ENCODE results near the gene HTR3D. TPM values are rescaled to one million over a fixed set of nuclear protein-coding genes. Genes with fewer than 3 reads are reported as not detected.
A peak's percentile ranks its signal among the peaks of the same experiment; 100 is the strongest.

HTR3D gene
- total and polyA plus RNA-seq, 2 of the 4 experiments (the other 2 are of a cell fraction), result not detected

- Histone ChIP-seq H3K36me3 (ENCODE audit: control insufficient read depth, insufficient read depth, low read length) (peaks cover 24% of the 10 kb centered on the region), H2BK120ac (ENCODE audit: low read depth, low read length) (peak overlapping the region; percentile 69), H2BK20ac (ENCODE audit: low read depth, low read length) (peak overlapping the region; percentile 27), H3K27ac (ENCODE audit: insufficient read depth, low read length) (peak overlapping the region; percentile 9; the same call in 1 of the 2 replicates), H3K4me1 (ENCODE audit: control insufficient read depth, insufficient read depth, low read length) (peaks cover 16% of the 10 kb centered on the region), H3K4ac (ENCODE audit: low read depth, low read length) (peak overlapping the region; percentile 34), H3K9ac (ENCODE audit: low read depth, low read length) (no peak overlapping the region), H2AK9ac (replicated peaks; ENCODE audit: low read depth, low read length, poor library complexity) (peak overlapping the region; percentile 73), H4K91ac (ENCODE audit: insufficient read depth, low read depth, low read length) (no peak overlapping the region), H3K56ac (ENCODE audit: extremely low read depth, insufficient read depth, low read length) (no peak overlapping the region), H2AFZ (replicated peaks; ENCODE audit: low read length, poor library complexity) (no peak overlapping the region), H3K4me3 (ENCODE audit: insufficient read depth, low read depth, low read length) (no peak overlapping the region), H3K14ac (replicated peaks; ENCODE audit: low read depth, low read length) (peak overlapping the region; percentile 11), H4K8ac (ENCODE audit: low read depth in 2 of 2, low read length in 2 of 2) (peak overlapping the region in 1 of 2 experiments; percentile 9; a peak in 1 of 4 replicates), H2AK5ac (ENCODE audit: low read depth, low read length) (0 out of 2 replicates have a peak overlapping the region, but pooled peaks have one; percentile 15), H2BK5ac (ENCODE audit: low read depth, low read length, poor library complexity, severe bottlenecking) (no peak overlapping the region), H3K4me2 (ENCODE audit: low read depth, low read length) (no peak overlapping the region), H4K5ac (ENCODE audit: low read depth, low read length) (peak overlapping the region; percentile 39), H3K9me3 (ENCODE audit: control insufficient read depth, insufficient read depth, low read length) (no peaks in the 10 kb centered on the region), H3K23ac (ENCODE audit: low read depth, low read length) (peak overlapping the region; percentile 16; the same call in 1 of the 2 replicates), H3K79me1 (ENCODE audit: low read depth in 1 of 2, low read length in 2 of 2) (peaks cover 0 to 9% of the 10 kb centered on the region in 2 experiments; a peak in 2 of 4 replicates), H3K27me3 (ENCODE audit: control insufficient read depth, insufficient read depth, low read length) (no peaks in the 10 kb centered on the region), H3K18ac (ENCODE audit: low read depth, low read length) (no peak overlapping the region; the same call in 1 of the 2 replicates), H3K9me1 (ENCODE audit: insufficient read depth, low read length) (peaks cover 16% of the 10 kb centered on the region), H4K20me1 (ENCODE audit: insufficient read depth, low read length) (peaks cover 8% of the 10 kb centered on the region; the same call in 1 of the 2 replicates), H2BK15ac (ENCODE audit: low read depth, low read length) (peak overlapping the region; percentile 65; the same call in 1 of the 3 replicates)
- ChIA-PET CTCF (no interaction called here), POLR2A (ENCODE audit: unreplicated experiment) (no interaction called here)
- TF ChIP-seq, protein P1, sequence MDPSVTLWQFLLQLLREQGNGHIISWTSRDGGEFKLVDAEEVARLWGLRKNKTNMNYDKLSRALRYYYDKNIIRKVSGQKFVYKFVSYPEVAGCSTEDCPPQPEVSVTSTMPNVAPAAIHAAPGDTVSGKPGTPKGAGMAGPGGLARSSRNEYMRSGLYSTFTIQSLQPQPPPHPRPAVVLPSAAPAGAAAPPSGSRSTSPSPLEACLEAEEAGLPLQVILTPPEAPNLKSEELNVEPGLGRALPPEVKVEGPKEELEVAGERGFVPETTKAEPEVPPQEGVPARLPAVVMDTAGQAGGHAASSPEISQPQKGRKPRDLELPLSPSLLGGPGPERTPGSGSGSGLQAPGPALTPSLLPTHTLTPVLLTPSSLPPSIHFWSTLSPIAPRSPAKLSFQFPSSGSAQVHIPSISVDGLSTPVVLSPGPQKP (IDR thresholded peaks at IDR 0.05; ENCODE audit: borderline replicate concordance, low read depth, low read length), result no peak
- TF ChIP-seq RFX5 (IDR thresholded peaks at IDR 0.05; ENCODE audit: low read depth, low read length) (no peak), CHD1 (IDR thresholded peaks at IDR 0.05; ENCODE audit: low read depth, low read length) (no peak), SMC3 (IDR thresholded peaks at IDR 0.05; ENCODE audit: low read depth, low read length) (no peak), RAD21 (IDR thresholded peaks at IDR 0.05; ENCODE audit: low read length) (no peak), MAZ (IDR thresholded peaks at IDR 0.05; ENCODE audit: borderline replicate concordance, low read depth, low read length) (no peak), CEBPB (IDR thresholded peaks at IDR 0.05; ENCODE audit: low read depth, low read length) (no peak)
- TF ChIP-seq, protein P2, sequence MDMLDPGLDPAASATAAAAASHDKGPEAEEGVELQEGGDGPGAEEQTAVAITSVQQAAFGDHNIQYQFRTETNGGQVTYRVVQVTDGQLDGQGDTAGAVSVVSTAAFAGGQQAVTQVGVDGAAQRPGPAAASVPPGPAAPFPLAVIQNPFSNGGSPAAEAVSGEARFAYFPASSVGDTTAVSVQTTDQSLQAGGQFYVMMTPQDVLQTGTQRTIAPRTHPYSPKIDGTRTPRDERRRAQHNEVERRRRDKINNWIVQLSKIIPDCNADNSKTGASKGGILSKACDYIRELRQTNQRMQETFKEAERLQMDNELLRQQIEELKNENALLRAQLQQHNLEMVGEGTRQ (IDR thresholded peaks at IDR 0.05; ENCODE audit: low read depth, low read length), result no peak
- BruUV-seq (replicated peaks), result no TSS peak
- dilution Hi-C loops (cut with HindIII; ENCODE audit: low sequenced_read_pairs, unreplicated experiment) (no loop called here), in situ Hi-C loops (cut with MboI; ENCODE audit: low sequenced_read_pairs) (no loop called here), intact Hi-C loops (cut with micrococcal nuclease) (no loop called here)
- DNase-seq (no peak), ATAC-seq (ENCODE audit: low read depth) (no peak)
- 84% methylated on average over 8 of the region's 11 CpGs; no CpG with 5 or more reads in 1 of the 2 experiments for WGBS, 2 experiments (ENCODE audit: extremely low coverage in 2 of 2, insufficient read length in 1 of 2)
Measured at GRCh38 chr3:183987000-183987600, 44.4 kb upstream of the HTR3D start.
